22Rv1 (cell line): ENCODE data around the gene ATG2B.

ENCODE experiments used
- H3K27ac ChIP-seq: fragments of 450-650 bp; 2 replicates; pipeline ENCODE4 v1.5.1; 2017
- CTCF ChIP-seq: fragments of 450-650 bp; IDR thresholded peaks from 2 replicates; pipeline ENCODE4 v1.5.1; 2017; ENCODE audit warnings: mild to moderate bottlenecking
- ZFX ChIP-seq: fragments of 450-650 bp; IDR thresholded peaks from 2 replicates; pipeline ENCODE4 v1.6.1; 2017; ENCODE audit warnings: antibody characterized with exemption, borderline replicate concordance

Gene ATG2B

DNA sequence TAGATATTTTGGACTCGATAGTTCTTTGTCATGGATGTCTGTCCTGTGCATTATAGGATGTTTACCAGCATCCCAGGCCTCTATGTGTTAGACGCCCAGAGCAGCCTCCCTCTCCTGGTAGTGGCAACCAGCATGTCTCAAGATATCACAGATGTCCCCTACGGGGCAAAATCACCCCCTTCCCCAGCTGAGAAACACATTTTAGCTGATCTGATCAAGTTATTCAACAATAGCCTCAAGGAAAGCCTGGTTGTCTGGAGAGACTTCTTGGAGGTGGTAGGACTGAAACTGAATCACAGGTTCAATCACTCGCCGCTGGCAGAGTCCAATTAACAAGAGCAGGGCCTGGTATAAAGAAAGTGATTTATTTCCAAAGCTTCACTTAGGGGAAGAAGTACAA lies 89.5 kb downstream of the ATG2B start:
- H3K27ac ChIP-seq: no peak overlapping the region
- TF ChIP-seq ZFX (no peak), CTCF (no peak)

- no peak overlapping the region for H3K27ac ChIP-seq
- TF ChIP-seq ZFX: no peak
- TF ChIP-seq CTCF: no peak
These were observed 90.2 kb downstream of the ATG2B start for GRCh38 chr14:96272777-96273473.

DNA sequence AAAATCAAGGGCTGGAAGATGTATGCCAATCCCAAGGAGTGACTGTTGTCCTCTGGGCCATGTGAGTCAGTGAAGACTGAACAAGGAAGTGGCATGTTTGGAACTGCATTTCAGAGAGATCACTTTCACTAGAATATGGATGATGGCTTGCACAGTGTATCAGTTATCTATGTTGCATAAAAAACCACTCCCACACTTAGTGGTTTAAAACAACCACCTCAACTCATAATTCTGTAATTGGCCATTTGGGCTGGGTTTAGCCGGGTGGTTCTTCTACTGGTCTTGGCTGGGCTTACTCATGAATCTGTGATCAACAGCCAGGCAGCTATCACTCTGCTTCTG lies 91.7 kb downstream of the ATG2B start:
- no peak overlapping the region for H3K27ac ChIP-seq
- TF ChIP-seq CTCF (no peak), ZFX (no peak)

GRCh38 chr14:96270565-96271420 lies 92.3 kb downstream of the ATG2B start:
- TF ChIP-seq ZFX: no peak
- no peak for TF ChIP-seq CTCF
- H3K27ac ChIP-seq: no peak overlapping the region

- H3K27ac ChIP-seq: no peak overlapping the region
- no peak for TF ChIP-seq ZFX
- no peak for TF ChIP-seq CTCF
These were observed 93.8 kb downstream of the ATG2B start for GRCh38 chr14:96269359-96269710.

GRCh38 chr14:96268431-96269358 lies 94.4 kb downstream of the ATG2B start:
- TF ChIP-seq CTCF (no peak), ZFX (no peak)
- no peak overlapping the region for H3K27ac ChIP-seq
